HG02840 (cell line): ENCODE data around the gene PER3.

Experiments
- ATAC-seq: cut with Tn5 transposase; IDR thresholded peaks from one replicate; pipeline ENCODE4 v1.9.1; 2021; ENCODE audit warnings: mild to moderate bottlenecking, moderate library complexity, moderate number of reproducible peaks; ENCODE audit not compliant: unreplicated experiment, low FRiP score

The PER3 gene

GRCh38 chr1:7865978-7866377, 81.9 kb downstream of the PER3 start:
- no peak for ATAC-seq

DNA sequence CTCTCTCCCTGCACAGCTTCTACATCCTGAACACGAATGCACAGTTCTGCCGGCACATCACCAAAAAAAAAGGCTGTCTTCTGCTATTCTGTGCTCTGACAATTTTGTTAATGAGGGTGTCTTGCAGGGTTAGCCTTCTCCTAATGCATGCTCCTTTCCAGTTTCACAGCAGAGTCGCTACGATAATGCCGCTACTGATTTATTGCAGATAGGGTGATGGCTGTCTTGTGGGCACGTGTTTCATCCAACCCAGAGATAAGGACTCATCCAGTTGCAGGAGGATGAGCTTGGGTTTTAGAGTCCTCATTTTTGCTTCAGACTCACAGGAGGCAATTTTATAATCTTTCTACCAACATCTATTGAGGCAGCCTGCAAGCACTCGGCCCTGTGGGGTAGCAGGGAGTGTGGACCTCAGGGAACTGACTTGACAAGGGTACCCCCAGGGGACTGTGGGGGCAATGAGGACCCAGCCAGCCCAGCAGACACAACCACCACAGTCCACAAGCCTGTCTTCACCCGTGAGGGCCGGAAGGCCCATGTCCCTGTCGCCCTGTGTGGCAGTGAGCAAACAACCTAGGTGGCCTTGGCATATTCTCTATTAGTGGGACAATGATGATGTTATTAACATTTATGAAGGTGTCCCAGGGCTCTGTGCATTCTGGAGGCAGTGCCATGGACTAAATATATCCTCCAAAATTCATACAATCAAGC, 84.1 kb downstream of the PER3 start:
- ATAC-seq: no peak

DNA sequence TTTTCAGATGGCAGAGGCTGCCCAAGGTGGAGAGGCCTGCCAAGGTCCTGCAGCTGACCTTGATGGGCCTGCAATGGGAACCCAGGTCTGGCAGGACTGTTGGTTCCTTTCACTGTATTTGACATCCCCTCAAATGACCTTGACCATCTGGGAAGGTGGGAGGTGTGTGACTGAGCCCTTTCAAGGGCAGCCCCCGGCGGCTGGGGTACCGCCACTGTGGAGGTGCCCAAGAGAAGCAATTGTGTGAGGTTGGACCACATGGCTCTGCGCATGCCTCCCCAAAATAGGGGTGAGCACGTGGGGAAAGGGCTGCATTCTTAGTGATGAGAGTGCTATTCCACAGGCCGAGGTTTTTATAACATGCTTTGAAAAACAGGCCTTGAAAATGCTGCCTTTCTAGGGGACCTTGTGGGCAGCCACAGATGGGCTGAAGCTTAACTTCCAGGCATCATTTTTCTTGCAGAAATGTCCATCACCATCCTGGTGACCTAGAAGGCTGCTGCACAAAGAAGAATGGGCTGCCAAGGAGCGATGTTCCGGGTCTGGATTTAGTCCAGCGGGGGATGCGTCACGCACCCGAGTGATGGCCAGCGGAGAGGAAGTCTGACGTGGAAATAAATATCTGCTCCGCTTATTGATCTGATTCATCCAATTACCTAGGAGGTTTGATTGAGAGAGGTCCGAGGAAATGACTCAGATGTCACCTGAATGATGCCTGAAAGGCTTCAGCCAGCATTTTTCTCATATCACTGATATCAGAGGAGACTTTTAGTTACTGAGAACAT, 85.2 kb downstream of the PER3 start:
- no peak for ATAC-seq

GRCh38 chr1:7871136-7871535, 87.0 kb downstream of the PER3 start:
- no peak for ATAC-seq

GRCh38 chr1:7873801-7874795, 90.0 kb downstream of the PER3 start:
- ATAC-seq: no peak

GRCh38 chr1:7878027-7878426, 93.9 kb downstream of the PER3 start:
- no peak for ATAC-seq

DNA sequence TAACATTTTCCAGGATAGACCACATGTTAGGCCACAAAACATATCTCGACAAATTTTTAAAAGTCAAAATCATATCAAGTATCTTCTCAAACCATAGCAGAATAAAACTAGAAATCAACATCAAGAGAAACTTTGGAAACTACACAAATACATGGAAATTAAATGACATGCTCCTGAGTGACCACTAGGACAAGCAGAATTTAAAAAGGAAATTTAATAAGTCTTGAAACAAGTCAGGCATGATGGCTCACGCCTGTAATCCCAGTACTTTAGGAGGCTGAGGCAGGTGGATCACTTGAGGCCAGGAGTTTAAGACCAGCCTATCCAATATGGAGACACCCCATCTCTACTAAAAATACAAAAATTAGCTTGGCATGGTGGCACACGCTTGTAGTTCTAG, 95.1 kb downstream of the PER3 start:
- no peak for ATAC-seq

GRCh38 chr1:7884757-7885156, 100.7 kb downstream of the PER3 start:
- no peak for ATAC-seq

GRCh38 chr1:7885513-7886404, 101.7 kb downstream of the PER3 start:
- ATAC-seq: no peak

- ATAC-seq: no peak
These were observed 102.3 kb downstream of the PER3 start for GRCh38 chr1:7886405-7886745.

DNA sequence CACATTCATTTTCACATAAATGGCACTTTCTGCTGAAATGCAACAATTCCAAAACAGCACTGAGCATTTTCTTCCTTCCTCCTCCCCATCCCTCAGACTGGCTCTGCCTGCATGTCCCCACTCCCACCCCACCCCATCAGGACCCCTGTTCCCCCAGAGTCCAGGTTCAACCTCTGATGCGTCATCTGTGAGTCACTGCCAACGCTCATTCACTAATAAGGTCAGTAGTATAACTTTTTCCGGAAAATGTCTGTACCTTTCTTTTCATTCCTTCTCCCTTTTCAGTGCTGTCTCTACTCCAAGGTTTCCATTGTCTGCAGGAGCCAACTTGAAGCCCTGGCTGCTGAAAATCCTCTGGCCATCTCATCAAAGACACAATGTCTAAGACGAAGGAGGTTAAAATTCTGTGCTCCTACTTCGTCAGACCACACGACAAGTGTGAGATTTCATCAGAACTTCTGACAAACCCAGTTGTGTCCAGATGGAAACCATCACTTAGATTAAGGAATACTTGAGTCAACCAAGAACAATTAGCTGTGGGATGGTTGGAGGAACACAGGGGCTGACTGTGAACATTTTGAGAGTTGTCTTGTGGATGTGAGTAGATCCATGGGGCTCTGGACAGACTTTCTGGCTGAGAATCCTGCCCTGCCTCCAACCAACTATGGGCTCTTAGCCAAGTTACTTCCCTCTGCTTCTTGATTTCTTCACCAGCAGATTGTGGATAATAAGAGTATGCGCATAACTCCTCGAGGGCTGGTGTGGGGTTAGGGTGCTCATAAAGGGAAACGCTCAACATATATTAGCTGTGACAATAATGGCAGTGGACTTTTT, 104.4 kb downstream of the PER3 start:
- no peak for ATAC-seq

GRCh38 chr1:7890853-7891252, 106.8 kb downstream of the PER3 start:
- no peak for ATAC-seq

- no peak for ATAC-seq
These were observed 107.7 kb downstream of the PER3 start for GRCh38 chr1:7891804-7892203.

- ATAC-seq: no peak
These were observed 109.6 kb downstream of the PER3 start for GRCh38 chr1:7893529-7894180.
